Measurements from ENCODE around the gene RERE.

- TF ChIP-seq CTCF (IDR thresholded peaks at IDR 0.05) (peak in 3 of 6 experiments; percentile 21 to 32 (median 22)), POLR2A (IDR thresholded peaks at IDR 0.05) (no peak)
Observed at GRCh38 chr1:8718850-8719361, 98.5 kb downstream of the RERE start.

Data from adrenal gland (tissue), 5 donors.